Measurements from ENCODE around the gene FKBP10.
"Not testable (repeated sequence)": the region's sequence is repeated elsewhere in the genome, so short reads cannot be mapped to it uniquely, and the experiment has no call there.

Gene FKBP10

GRCh38 chr17:41811549-41812380 lies 1.0 kb upstream of the FKBP10 start, which contains the start of gene P3H4:
Gene P3H4 (minus strand): TSS chr17:41811949. CDS start chr17:41811915, 34 bp downstream.
- no peak for FAIRE-seq

- no peak for FAIRE-seq
These were observed 412 bp downstream of the FKBP10 start for GRCh38 chr17:41813152-41813680.

- FAIRE-seq: no peak
These were observed 908 bp downstream of the FKBP10 start for GRCh38 chr17:41813699-41814124.

- no peak for FAIRE-seq
These were observed 1.4 kb downstream of the FKBP10 start for GRCh38 chr17:41814195-41814594.

GRCh38 chr17:41816637-41817320 lies 4.0 kb downstream of the FKBP10 start:
- FAIRE-seq: no peak

GRCh38 chr17:41818024-41818423 lies 5.2 kb downstream of the FKBP10 start:
- no peak for FAIRE-seq

GRCh38 chr17:41821776-41822175 lies 9.0 kb downstream of the FKBP10 start:
- no peak for FAIRE-seq

- no peak for FAIRE-seq
These were observed 9.7 kb downstream of the FKBP10 start for GRCh38 chr17:41822216-41823140.

- FAIRE-seq: no peak
These were observed 10.3 kb downstream of the FKBP10 start for GRCh38 chr17:41823141-41823524.

- FAIRE-seq: no peak
These were observed 10.8 kb downstream of the FKBP10 start for GRCh38 chr17:41823580-41823979.

GRCh38 chr17:41824086-41824485 lies 11.3 kb downstream of the FKBP10 start:
- FAIRE-seq: no peak

- no peak for FAIRE-seq
These were observed 12.5 kb downstream of the FKBP10 start for GRCh38 chr17:41825175-41825845.

- not testable (repeated sequence) for FAIRE-seq
These were observed 17.2 kb downstream of the FKBP10 start for GRCh38 chr17:41829961-41830360.

GRCh38 chr17:41835214-41835799 lies 22.5 kb downstream of the FKBP10 start:
- FAIRE-seq: no peak

GRCh38 chr17:41835800-41836549 lies 23.2 kb downstream of the FKBP10 start, which contains the start of gene NT5C3B:
Gene NT5C3B (minus strand): TSS chr17:41836232. CDS start chr17:41836193, 39 bp downstream.
- no peak for FAIRE-seq

GRCh38 chr17:41836550-41837196 lies 23.9 kb downstream of the FKBP10 start:
- no peak for FAIRE-seq

GRCh38 chr17:41837761-41838538 lies 25.1 kb downstream of the FKBP10 start, which contains the start of gene KLHL10:
Gene KLHL10 (plus strand): TSS chr17:41837825. CDS start chr17:41837933, 108 bp downstream.
- FAIRE-seq: no peak

- not testable (repeated sequence) for FAIRE-seq
These were observed 26.6 kb downstream of the FKBP10 start for GRCh38 chr17:41839448-41839847.

GRCh38 chr17:41840781-41841180 lies 28.0 kb downstream of the FKBP10 start:
- FAIRE-seq: not testable (repeated sequence)

Measured in G401.6 (cell line).